Hepatocyte (in vitro differentiated cells): Measurements from ENCODE around the gene RFNG. TPM values are rescaled to one million over a fixed set of nuclear protein-coding genes. Genes with fewer than 3 reads are reported as not detected.

Experiments
- DNase-seq: peaks from one replicate; pipeline ENCODE4 v3.0.0-alpha.2; 2016; ENCODE audit warnings: low spot score
- H2AFZ ChIP-seq: fragments of 200-600 bp; sonication (generic); 2 replicates; pipeline ENCODE4 v1.6.0; 2016; ENCODE audit warnings: antibody characterized with exemption, mild to moderate bottlenecking
- H3K27ac ChIP-seq: fragments of 200-600 bp; sonication (generic); 2 replicates; pipeline ENCODE4 v1.5.1; 2016; ENCODE audit warnings: mild to moderate bottlenecking
- H3K27me3 ChIP-seq: fragments of 200-600 bp; sonication (generic); 2 replicates; pipeline ENCODE4 v1.6.1; 2016
- H3K36me3 ChIP-seq: fragments of 200-600 bp; sonication (generic); replicated peaks from 2 replicates; pipeline ENCODE4 v1.5.1; 2016; ENCODE audit warnings: low read depth; ENCODE audit not compliant: insufficient read depth
- H3K4me1 ChIP-seq: fragments of 200-600 bp; sonication (generic); 2 replicates; pipeline ENCODE4 v1.5.1; 2016; ENCODE audit warnings: mild to moderate bottlenecking, moderate library complexity; ENCODE audit not compliant: insufficient read depth
- H3K4me2 ChIP-seq: fragments of 200-600 bp; sonication (generic); 2 replicates; pipeline ENCODE4 v1.6.0; 2016
- H3K4me3 ChIP-seq: fragments of 200-600 bp; sonication (generic); 2 replicates; pipeline ENCODE4 v1.5.1; 2016; ENCODE audit warnings: mild to moderate bottlenecking
- H3K79me2 ChIP-seq: fragments of 200-600 bp; sonication (generic); 2 replicates; pipeline ENCODE4 v1.6.0; 2017; ENCODE audit warnings: mild to moderate bottlenecking
- H3K9me2 ChIP-seq: fragments of 200-600 bp; sonication (generic); replicated peaks from 2 replicates; pipeline ENCODE4 v1.6.0; 2017; ENCODE audit warnings: mild to moderate bottlenecking; ENCODE audit not compliant: insufficient read depth
- H3K9me3 ChIP-seq: fragments of 200-600 bp; sonication (generic); 2 replicates; pipeline ENCODE4 v1.5.1; 2016; ENCODE audit warnings: low read depth, mild to moderate bottlenecking
- H4K20me1 ChIP-seq: fragments of 200-600 bp; sonication (generic); 2 replicates; pipeline ENCODE4 v1.6.0; 2016; ENCODE audit warnings: mild to moderate bottlenecking; ENCODE audit not compliant: insufficient read depth, poor library complexity, severe bottlenecking
- CTCF ChIP-seq: fragments of 200-600 bp; sonication (generic); IDR thresholded peaks from 2 replicates; pipeline ENCODE4 v1.5.1; 2016; ENCODE audit warnings: antibody characterized with exemption, mild to moderate bottlenecking; ENCODE audit not compliant: poor library complexity
- EZH2 ChIP-seq: fragments of 200-600 bp; sonication (generic); IDR thresholded peaks from 2 replicates; pipeline ENCODE4 v1.6.1; 2016; ENCODE audit warnings: antibody characterized with exemption, mild to moderate bottlenecking, borderline replicate concordance
- EZH2phosphoT487 ChIP-seq: fragments of 200-600 bp; sonication (generic); IDR thresholded peaks from one replicate; pipeline ENCODE4 v1.6.1; 2018; ENCODE audit warnings: antibody characterized with exemption, mild to moderate bottlenecking, low read depth, moderate library complexity; ENCODE audit not compliant: unreplicated experiment, severe bottlenecking
- WGBS: methylation state at CpG from one replicate; pipeline ENCODE4 v1.1.6; 2016; ENCODE audit warnings: low lambda C conversion rate; ENCODE audit errors: missing lambda C conversion rate; 5-methylcytosine and 5-hydroxymethylcytosine counted together
- polyA plus RNA-seq: library from polyadenylated mRNA; unstranded; fragments of >200 nt; fragmentation: Nextera tagmentation; extraction: Ambion mirVana; gene quantifications from 2 replicates; pipeline ENCODE4 v1.2.1, GENCODE V29; 2016
- total RNA-seq: library from RNA; depleted of rRNA; stranded (reverse); fragments of >200 nt; gene quantifications from 2 replicates; pipeline ENCODE4 v1.2.3, GENCODE V29; 2014

The RFNG gene
- total and polyA plus RNA-seq, 2 experiments from 2014 or later: 43.2 to 109 TPM

GRCh38 chr17:82049106-82049505 is 2.5 kb downstream of the RFNG start:
- Histone ChIP-seq H4K20me1 (peaks cover 3% of the 10 kb centered on the region), H3K4me3 (no peak overlapping the region), H3K79me2 (peaks cover 28% of the 10 kb centered on the region), H3K9me3 (no peaks in the 10 kb centered on the region), H2AFZ (no peak overlapping the region), H3K4me2 (no peak overlapping the region), H3K36me3 (no peaks in the 10 kb centered on the region), H3K27ac (no peak overlapping the region), H3K4me1 (peaks cover 17% of the 10 kb centered on the region), H3K9me2 (no peaks in the 10 kb centered on the region), H3K27me3 (no peaks in the 10 kb centered on the region)
- TF ChIP-seq EZH2phosphoT487 (no peak), EZH2 (no peak), CTCF (no peak)
- WGBS: 92% methylated on average over 6 of the region's 8 CpGs
- no peak for DNase-seq

- Histone ChIP-seq H4K20me1 (peaks cover 3% of the 10 kb centered on the region), H2AFZ (no peak overlapping the region), H3K4me3 (no peak overlapping the region), H3K27me3 (no peaks in the 10 kb centered on the region), H3K9me2 (no peaks in the 10 kb centered on the region), H3K36me3 (no peaks in the 10 kb centered on the region), H3K4me2 (no peak overlapping the region), H3K9me3 (no peaks in the 10 kb centered on the region), H3K27ac (no peak overlapping the region), H3K4me1 (peaks cover 17% of the 10 kb centered on the region), H3K79me2 (peaks cover 28% of the 10 kb centered on the region)
- whole genome bisulfite sequencing: 95% methylated on average over 14 of the region's 20 CpGs
- no peak for TF ChIP-seq EZH2
- TF ChIP-seq CTCF: no peak
- TF ChIP-seq EZH2phosphoT487: no peak
- DNase-seq: no peak
These were observed 3.0 kb downstream of the RFNG start for GRCh38 chr17:82048571-82048971.

GRCh38 chr17:82047914-82048570 is 3.6 kb downstream of the RFNG start:
- 93% methylated on average over 24 of the region's 25 CpGs for WGBS
- Histone ChIP-seq H3K79me2 (peaks cover 23% of the 10 kb centered on the region), H3K27me3 (no peaks in the 10 kb centered on the region), H2AFZ (no peak overlapping the region), H3K4me3 (no peak overlapping the region), H3K4me2 (no peak overlapping the region), H3K4me1 (peaks cover 14% of the 10 kb centered on the region), H3K27ac (no peak overlapping the region), H3K9me2 (no peaks in the 10 kb centered on the region), H3K36me3 (no peaks in the 10 kb centered on the region), H3K9me3 (no peaks in the 10 kb centered on the region), H4K20me1 (peaks cover 3% of the 10 kb centered on the region)
- no peak for TF ChIP-seq EZH2phosphoT487
- no peak for TF ChIP-seq EZH2
- no peak for TF ChIP-seq CTCF
- DNase-seq: no peak
